Astrocyte of the spinal cord (primary cell): ENCODE data around the gene KRTCAP2.
"Not testable (repeated sequence)": the region's sequence is repeated elsewhere in the genome, so short reads cannot be mapped to it uniquely, and the experiment has no call there.

Experiments
- DNase-seq: peaks from one replicate; pipeline ENCODE4 v3.0.0; 2011; ENCODE audit warnings: low read depth, low spot score
- H3K4me3 ChIP-seq: 2 replicates; pipeline ENCODE4 v1.5.1; 2011; ENCODE audit warnings: low read depth, mild to moderate bottlenecking, low read length, moderate library complexity
- in situ Hi-C: cut with HindIII; loops from 2 replicates; pipeline ENCODE4 v1.10.0; 2017; ENCODE audit warnings: low sequenced_read_pairs
- TF ChIP-seq, protein P1 (sequence below): IDR thresholded peaks from 2 replicates; pipeline ENCODE4 v1.5.1; 2012; ENCODE audit warnings: low read depth, mild to moderate bottlenecking, low read length, inconsistent platforms

KRTCAP2 gene

DNA sequence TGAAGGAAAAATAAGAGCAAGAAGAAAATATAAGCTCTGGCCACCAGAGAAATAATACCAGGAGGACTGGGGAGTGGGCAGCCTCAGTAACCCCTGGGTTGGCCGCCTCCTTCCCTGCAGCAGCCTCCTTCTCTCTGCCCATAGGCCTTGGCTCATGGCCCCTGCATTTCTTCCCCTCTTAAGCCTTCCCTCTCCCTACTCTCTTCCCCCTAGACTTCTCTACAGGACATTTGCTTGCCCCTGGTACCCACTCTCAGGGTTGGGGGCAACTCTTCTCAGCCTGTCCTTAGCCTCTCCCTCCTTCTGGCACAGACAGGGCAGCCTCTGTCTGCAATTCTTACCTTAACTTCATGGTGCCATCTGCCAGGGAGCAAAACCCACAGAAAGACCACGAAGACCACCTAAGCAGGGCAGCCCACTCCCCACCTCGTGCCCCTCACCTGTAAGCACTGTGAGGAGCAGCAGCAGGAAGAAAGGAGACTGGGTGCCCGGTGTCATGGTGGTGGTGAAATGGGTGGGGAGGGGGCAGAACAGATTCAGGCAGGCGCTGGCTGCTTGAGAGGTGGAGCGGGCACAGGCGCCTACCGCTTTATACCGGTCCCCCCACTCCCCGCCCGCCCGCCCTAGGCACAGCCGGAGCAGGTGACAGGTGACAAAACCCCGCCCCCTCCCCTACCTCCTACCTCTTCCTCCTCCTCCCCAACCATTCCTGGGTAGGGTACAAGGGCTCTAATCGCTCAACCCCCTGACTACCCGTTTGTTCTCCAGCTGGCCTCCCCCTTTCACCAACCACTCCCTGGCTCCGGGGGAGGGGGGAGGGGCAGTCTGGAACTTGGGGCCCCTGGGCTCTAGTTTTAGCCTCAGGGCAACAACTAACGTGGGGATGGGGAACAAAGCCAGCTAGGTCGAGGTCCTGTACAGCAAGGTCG is 19.5 kb upstream of the KRTCAP2 start:
- DNase-seq, result no peak
- TF ChIP-seq, protein P1, sequence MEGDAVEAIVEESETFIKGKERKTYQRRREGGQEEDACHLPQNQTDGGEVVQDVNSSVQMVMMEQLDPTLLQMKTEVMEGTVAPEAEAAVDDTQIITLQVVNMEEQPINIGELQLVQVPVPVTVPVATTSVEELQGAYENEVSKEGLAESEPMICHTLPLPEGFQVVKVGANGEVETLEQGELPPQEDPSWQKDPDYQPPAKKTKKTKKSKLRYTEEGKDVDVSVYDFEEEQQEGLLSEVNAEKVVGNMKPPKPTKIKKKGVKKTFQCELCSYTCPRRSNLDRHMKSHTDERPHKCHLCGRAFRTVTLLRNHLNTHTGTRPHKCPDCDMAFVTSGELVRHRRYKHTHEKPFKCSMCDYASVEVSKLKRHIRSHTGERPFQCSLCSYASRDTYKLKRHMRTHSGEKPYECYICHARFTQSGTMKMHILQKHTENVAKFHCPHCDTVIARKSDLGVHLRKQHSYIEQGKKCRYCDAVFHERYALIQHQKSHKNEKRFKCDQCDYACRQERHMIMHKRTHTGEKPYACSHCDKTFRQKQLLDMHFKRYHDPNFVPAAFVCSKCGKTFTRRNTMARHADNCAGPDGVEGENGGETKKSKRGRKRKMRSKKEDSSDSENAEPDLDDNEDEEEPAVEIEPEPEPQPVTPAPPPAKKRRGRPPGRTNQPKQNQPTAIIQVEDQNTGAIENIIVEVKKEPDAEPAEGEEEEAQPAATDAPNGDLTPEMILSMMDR, result no peak

DNA sequence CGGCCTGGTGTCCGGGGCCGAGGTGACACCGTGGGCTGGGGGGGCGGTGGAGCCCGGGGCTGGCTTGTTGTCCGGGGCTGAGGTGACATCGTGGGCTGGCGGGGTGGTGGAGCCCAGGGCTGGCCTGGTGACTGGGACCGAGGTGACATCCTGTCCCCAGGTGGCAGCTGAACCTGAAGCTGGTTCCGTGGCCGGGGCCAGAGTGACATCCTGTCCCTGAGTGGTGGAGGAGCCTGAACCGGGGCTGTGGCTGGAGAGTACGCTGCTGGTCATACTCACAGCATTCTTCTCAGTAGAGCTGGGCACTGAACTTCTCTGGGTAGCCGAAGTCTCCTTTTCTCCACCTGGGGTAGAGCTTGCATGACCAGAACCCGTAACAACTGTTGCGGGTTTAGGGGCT is 18.8 kb upstream of the KRTCAP2 start:
- H3K4me3 ChIP-seq, result no peak overlapping the region
- TF ChIP-seq, protein P1, result no peak
- in situ Hi-C loops, result no loop called here
- no peak for DNase-seq

More for the DNA sequence above, 19.5 kb upstream of the KRTCAP2 start:
- in situ Hi-C loops, result no loop called here
- peak overlapping the region; percentile 48 for H3K4me3 ChIP-seq

DNA sequence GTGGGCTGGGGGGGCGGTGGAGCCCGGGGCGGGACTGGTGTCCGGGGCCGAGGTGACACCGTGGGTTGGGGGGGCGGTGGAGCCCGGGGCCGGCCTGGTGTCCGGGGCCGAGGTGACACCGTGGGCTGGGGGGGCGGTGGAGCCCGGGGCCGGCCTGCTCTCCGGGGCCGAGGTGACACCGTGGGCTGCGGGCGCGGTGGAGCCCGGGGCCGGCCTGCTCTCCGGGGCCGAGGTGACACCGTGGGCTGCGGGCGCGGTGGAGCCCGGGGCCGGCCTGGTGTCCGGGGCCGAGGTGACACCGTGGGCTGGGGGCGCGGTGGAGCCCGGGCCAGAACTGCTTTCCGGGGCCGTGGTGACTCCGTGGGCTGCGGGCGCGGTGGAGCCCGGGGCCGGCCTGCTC is 16.8 kb upstream of the KRTCAP2 start:
- H3K4me3 ChIP-seq, in situ Hi-C loops, DNase-seq: not testable (repeated sequence)

DNA sequence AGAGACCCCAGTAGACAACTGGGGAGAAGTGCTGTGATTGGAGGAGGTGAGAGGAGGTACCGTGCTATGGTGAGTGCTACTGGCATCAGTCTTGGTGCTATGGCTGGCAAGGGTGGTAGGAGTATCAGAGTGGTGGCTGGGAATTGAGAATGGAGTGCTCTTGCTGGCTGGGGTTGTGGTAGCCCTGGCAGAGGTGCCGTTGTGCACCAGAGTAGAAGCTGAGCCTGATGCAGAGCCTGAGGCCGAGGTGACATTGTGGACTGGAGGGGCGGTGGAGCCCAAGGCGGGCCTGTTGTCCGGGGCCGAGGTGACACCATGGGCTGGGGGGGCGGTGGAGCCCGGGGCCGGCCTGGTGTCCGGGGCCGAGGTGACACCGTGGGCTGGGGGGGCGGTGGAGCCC is 15.2 kb upstream of the KRTCAP2 start:
- TF ChIP-seq, protein P1, result no peak
- H3K4me3 ChIP-seq, result no peak overlapping the region
- DNase-seq, result no peak
- in situ Hi-C loops, result no loop called here

DNA sequence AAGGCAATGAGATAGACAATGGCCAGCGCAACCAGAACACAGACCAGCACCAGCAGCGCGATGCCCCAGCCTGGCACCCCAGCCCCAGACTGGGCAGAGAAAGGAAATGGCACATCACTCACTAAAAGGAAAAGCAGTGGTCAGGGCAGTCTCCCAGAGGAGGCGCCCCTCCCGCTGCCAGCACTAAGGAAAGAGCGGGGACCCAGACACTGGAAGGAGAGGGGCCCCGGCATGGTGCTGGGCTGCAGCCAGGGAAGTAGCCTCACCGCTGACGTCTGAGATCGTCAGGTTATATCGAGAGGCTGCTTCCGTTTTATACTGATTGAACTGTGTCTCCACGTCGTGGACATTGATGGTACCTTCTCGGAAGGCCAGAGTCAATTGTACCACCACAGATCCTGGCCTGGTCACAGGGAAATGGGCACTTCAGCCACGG is 14.4 kb upstream of the KRTCAP2 start:
- TF ChIP-seq, protein P1, result no peak
- in situ Hi-C loops, result no loop called here
- no peak for DNase-seq
- H3K4me3 ChIP-seq, result no peak overlapping the region

DNA sequence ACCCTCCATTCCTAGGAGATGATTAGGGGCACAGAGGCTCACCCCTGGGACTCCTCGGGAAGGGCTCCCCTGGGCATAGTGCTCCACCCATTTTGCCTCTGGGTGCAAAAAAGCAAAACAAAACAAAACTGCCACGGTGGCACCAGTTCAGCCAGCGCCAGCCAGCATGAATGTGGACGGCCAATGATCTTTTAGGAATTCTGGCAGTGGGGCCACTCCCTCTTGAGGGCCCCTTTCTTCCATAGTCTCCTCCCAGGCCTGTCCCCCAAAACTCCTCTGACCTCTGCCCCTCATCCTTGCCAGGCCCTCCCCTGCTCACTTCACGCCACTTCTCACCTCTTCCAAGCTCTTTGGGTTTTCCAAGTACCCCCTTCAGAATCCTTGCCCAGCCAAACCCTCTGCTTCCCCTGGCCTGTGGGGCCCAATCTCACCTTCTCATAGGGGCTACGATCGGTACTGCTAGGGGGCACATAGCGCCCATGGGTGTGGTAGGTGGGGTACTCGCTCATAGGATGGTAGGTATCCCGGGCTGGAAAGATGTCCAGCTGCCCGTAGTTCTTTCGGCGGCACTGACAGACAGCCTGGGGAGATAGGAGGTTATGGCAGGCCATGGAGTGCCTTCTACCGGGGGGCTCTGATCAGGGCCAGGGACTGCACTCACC is 13.8 kb upstream of the KRTCAP2 start:
- H3K4me3 ChIP-seq, result no peak overlapping the region
- in situ Hi-C loops, result no loop called here
- no peak for DNase-seq
- TF ChIP-seq, protein P1, result no peak

DNA sequence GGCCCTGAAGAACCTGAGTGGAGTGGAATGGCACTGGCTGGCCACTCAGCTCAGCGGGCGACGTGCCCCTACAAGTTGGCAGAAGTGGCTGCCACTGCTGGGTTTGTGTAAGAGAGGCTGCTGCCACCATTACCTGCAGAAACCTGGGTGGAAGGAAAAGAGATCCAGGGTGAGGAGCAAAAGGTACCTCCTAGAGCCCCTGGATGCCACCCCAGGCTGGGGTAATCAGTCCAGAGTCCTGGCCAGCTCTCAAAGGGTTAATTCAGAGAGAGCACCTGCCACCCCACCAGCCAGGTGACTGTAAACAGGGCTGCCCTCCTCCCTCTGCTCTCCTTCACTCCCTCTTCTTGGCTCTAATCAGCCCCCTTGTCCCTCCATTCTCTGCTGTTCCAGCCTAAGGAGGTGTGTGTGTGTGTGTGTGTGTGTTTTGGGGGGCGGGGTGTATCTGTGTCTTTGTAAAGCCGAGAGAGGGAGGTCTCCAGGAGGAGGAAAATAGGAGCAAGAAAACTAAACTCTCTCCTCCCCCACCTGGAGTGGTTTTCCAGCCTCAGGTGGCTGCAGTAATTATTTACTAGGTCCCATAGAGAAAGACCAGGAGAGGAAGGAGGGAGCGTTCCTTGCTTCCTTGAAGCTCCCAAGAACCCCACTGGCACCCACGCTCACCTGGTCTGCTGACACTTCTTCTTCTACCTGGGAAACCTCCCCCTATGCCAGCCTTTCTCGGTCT is 13.1 kb upstream of the KRTCAP2 start:
- TF ChIP-seq, protein P1, result no peak
- in situ Hi-C loops, result no loop called here
- no peak overlapping the region for H3K4me3 ChIP-seq
- DNase-seq, result no peak
